Esophagus mucosa (tissue), 1 donor: ENCODE results near the gene SAMM50. TPM values are rescaled to one million over a fixed set of nuclear protein-coding genes. Genes with fewer than 3 reads are reported as not detected.

Source experiments
- ATAC-seq: fragments of 200-7000 bp; cut with Tn5 transposase; one replicate; pipeline ENCODE4 v1.9.1; 2020
- total RNA-seq: library from RNA; stranded (reverse); gene quantifications from one replicate; pipeline ENCODE4 v1.2.4, GENCODE V29; 2023
- donor health status: DM: yes; HTN: yes; CAD: no.

Gene SAMM50
- total RNA-seq, 1 donor from 2014 or later = 37.2 TPM

DNA sequence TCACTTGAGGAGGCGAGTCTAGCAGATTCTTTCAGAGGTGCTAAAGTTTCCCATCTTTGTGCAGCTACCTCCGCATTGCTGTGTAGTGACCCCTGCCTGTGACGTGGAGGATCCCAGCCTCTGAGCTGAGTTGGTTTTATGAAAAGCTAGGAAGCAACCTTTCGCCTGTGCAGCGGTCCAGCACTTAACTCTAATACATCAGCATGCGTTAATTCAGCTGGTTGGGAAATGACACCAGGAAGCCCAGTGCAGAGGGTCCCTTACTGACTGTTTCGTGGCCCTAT, 8.9 kb upstream of the SAMM50 start:
- no peak for ATAC-seq

DNA sequence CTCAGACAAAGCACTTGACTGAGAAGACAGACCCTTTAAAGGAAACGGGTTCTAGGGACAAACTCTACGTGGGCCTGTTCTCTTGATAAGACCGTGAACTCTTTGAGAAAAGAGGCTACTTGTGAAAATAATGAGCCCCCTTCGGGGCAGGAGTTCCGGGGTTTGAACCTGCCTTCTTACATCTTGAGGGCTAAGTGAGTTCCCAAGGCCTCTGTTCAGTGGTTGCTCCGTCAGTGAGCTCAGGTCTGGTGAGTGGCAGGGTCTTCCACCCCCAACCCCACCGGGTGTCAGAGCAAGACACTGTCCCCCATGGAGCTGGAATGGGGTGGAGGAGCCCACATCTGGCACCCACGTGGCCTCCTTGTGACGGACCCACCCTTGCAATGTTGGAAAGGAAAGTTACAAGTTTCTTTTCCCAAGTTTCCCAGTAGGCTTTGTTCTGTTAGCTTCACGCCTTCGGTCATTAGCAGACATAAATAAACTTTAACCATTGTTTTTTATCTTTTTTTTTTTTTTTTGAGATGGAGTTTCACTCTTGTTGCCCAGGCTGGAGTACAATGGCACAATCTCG, 6.3 kb upstream of the SAMM50 start:
- no peak for ATAC-seq

DNA sequence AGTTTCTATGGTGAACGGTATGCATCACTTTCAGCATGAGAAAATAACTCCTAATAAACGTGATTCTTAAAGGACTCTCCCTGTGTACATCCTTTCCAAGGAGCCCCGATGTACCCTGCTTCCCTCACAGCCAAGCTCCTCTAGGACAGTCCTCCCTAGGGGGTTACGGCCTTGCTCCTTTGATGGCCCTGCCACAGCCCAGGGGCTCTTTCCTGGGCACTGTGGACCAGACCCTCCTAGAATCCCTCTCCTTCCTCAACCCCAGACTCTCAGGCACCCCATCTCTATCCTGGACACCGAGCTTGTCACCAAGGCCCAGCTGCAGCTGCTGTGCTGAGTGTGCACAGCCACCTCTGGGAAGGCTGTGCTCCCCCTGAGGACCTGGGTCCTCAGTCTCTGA, 3.9 kb upstream of the SAMM50 start:
- no peak for ATAC-seq

DNA sequence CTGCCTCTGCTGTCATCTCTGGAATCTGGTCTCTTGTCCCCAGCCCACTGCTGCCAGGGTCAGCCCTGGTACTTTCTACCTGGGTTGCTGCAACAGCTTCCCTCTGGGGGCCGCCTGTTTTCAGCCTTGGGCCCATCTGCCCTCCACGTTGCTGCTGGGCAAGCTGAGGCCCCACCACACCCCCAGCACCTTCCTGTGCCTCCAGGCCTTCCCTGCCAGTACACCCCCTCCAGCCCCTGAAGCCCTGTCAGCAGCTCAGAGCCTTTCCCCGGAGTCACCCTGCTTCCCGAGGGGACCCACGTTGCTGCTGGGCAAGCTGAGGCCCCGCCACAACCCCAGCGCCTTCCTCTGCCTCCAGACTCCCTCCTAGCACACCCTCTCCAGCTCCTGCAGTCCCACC, 3.3 kb upstream of the SAMM50 start:
- ATAC-seq = no peak

DNA sequence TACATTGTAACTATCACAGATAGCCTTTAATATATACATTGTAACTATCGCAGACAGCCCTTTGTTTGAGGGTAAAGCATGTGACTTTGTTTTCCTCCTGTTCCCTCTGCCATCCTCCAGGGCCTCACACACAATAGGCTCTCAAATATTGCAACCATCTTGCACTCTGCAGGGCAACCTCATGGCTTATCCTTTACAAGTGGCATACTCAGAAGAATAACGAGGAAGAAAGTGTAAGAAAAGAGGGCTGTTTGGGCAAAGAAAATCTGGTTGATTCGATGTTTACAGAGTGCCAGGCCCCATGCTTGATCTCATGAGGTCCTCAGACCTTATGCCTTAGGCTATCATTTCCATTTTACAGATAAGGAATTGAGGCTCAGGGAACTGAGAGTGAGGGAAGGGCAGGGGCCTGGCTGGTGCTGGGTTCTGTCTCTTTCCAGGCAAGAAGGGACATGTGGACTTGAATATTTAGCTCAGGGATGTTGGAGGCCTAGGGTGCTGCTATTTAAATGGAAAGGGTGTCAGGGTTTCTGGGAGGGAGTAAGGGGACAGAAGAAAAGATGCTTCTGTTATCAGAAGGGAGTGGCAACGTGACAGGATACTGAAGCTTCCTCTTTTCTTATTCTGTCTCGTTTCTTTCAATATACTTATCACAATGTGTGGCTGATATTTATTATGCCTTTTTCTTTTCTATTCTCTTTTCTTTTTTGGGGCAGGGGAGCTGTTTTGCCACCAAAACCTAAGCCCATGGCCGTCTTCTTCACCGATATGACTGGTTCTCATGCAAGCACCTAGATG, 1.1 kb upstream of the SAMM50 start:
- ATAC-seq = no peak

DNA sequence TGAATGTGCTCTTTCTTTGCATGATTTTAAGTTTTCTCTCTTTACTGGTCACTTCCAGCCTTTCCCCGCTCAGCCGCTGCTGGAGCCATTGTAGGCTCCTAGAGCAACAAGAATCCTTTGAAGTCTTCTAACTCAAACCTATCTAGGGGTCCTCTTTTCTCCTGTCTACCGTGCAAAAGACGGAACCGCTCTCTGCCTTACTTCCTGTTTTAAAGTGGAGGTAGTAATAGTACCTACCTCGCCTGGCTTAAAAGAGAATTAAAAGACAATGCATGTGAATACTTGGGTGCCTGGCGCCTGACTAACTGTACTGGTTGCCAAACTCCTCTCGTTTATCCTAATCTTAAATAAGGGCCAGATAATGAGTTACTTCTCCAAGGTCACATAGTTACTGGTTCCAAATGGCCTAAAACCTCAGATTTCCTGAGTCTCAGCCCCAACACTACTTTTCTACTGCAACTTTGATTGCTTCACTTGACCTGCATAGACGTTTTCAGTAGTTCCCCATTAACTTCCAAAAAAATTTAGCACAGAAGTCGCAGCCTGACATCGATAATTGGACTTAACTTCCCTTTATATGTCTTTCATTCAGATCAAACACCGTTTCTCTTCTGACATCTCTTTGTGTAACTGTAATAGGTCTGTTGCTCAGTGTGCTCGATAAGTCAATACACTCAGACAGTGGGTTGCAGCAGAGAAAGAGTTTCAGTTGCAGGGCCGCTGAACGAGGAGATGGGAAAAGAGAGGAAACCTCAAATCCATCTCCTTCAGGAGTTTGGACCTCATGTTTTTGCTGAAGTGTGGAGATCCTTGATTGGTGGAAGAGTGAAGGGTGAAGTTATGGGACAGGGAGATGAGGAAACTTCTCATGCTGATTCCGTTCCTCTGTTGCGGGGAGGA, 891 bp downstream of the SAMM50 start:
- peak; percentile 58 for ATAC-seq

DNA sequence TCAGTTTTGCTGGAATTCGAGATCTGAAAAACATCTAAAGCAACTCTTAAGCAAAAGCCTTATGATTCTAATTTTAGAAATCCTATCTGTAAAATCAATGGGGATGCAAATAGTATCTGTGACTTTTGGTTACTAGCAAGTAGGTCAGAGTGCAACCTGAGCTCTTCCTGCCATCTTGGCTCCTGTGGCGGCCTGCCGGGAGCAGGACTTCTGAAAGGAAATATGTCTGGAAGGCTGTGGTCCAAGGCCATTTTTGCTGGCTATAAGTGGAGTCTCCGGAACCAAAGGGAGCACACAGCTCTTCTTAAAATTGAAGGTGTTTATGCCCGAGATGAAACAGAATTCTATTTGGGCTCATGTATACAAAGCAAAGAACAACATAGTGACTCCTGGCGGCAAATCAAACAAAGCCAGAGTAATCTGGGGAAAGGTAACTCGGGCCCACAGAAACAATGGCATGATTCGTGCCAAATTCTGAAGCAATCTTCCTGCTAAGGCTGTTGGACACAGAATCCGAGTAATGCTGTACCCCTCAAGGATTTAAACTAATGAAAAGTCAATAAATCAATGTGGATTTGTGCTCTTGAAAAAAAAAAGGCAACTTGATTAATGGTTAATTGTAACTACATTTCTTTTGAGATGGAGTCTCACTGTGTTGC, 1.7 kb downstream of the SAMM50 start:
- ATAC-seq = no peak

DNA sequence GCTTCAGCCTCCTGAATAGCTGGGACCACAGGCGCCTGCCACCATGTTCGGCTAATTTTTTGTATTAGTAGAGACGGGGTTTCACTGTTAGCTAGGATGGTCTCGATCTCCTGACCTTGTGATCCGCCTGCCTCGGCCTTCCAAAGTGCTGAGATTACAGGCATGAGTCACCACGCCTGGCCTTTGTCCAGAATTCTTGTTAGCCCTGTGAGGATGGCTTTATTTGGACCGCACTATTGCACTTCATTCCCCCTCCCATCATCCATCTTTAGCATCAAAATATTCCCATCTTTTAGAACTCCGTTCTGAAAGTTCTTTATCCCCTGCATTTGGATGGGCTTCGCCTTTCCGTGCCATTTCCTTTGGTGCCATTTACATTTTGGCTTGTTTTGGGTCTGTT, 2.6 kb downstream of the SAMM50 start:
- no peak for ATAC-seq

DNA sequence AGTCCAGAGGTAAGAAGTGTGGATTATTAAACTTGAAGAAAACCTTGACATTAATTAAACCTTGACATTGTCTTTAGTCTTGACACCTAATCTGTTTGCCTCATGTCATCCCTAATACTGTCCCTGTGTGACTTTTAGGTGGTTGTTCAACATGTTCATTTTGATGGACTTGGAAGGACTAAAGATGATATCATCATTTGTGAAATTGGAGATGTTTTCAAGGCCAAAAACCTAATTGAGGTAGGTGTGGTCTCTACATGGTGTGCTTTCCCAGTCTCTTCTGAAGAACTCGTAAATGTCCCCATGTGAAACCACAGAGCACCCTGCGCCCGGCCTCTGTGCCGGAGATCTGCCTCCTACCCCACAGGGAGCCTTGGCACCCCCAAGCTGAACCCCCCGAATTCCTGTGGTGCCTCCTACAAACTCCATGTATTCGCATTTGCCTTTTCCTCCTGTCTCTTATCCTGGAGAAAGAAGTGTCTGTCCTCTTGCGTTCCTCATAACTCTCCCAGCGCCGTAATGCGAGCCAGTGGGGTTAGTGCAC, 9.1 kb downstream of the SAMM50 start:
- ATAC-seq = no peak

DNA sequence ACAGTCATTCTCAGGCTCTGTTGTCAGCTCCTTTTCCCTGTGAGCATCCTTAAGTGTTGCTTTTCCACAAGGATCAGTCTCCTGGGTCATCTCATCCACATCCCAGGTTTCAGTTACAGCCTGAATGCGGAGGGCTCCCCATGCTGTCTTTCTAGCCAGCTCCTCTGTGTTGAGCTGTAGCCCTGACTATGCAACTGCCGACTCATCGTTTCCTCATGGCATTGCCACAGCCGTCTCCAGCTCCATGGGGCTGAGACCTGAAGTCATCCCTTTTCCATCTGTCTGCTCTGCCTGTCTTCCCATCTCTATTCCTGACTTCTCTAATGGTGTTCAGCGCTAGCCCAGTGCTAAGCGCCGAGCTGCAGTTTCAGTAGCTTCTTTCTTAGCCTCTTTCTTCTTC, 11.8 kb downstream of the SAMM50 start:
- ATAC-seq = no peak

DNA sequence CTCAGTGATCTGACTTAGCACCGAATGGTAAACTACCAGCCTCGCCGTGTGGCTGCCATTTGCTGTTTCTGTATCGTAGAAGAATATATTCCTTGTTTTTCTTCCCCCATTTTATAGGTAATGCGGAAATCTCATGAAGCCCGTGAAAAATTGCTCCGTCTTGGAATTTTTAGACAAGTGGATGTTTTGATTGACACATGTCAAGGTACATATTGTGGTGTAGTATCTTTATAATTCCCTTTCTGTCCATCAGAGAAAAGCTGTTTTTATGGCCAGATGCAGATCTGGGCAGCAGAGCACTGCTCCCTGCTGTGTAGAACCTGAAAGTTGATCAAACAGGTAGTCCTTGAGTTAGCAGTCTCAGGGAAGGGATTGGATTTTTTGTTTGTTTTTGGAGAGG, 13.4 kb downstream of the SAMM50 start:
- no peak for ATAC-seq

DNA sequence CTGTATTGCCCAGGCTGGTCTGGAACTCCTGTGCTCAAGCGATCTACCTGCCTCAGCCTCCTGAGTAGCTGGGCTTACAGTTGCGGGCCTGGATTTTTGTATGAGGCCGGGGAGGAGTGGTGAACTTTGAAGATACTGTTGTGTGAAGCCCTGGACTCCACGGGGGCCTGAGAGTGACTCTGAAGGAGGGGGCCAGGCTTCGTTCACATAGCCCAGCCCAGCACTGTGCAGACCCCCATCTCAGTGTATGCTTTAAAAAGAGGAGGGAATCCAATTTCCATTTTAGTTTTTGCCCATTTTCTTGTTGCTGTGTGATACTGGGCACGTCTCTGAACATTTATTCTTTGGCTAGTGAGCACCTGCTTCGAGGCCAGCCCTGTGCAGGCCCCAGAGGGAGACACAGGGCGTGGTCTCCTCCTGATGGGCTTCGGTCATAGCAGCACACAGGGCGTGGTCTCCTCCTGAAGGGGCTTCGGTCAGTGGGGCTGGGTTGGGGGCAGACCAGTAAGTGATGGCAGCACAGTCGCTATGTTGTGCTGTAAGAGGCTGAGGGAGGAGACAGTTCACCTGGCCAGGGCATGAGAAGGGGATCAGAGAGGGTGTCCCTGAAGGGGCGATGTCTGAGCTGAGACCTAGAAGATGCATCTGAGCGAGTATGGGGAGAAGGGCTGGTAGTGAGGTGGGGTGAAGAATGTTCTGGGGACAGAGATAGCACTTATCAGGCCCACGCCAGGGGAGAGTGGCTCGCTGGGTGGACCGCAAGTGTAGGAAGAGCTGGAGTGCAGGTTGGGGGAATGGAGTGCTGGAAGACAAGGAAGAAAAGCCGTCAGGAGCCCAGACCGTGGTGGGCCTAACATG, 14.0 kb downstream of the SAMM50 start:
- no peak for ATAC-seq

DNA sequence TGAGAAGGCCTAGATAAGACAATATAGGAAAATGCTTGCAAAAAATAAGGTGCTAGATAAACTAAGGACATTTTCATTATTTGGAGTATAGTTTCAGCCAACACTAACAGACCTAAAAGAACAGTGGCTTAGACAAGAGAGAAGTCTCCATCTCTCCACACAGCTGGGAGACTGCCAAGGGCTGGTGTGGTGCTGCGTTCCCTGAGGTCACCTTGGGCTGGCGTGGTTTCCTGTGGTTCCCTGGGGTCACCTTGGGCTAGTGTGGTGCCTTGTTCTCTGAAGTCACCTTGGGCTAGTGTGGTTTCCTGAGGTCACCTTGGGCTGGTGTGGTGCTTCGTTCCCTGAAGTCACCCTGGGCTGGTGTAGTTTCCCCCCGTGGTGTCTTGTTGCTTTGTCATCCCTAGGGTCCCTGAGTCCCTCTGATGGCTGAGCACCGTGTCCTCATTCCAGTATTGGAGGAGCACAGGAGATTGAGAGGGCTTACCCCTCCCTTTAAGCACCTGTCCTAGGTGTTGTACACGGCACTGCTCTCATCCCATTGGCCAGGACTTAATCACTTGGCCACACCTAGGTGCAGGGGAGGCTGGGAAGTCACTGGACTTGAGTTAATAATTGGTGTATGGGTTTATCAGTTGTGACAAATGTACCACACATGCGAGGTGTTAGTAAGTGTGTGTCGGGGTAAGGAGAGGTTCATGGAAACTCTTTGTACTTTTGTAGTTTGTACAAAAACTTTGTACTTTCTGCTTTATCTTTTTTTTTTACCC, 14.9 kb downstream of the SAMM50 start:
- no peak for ATAC-seq

DNA sequence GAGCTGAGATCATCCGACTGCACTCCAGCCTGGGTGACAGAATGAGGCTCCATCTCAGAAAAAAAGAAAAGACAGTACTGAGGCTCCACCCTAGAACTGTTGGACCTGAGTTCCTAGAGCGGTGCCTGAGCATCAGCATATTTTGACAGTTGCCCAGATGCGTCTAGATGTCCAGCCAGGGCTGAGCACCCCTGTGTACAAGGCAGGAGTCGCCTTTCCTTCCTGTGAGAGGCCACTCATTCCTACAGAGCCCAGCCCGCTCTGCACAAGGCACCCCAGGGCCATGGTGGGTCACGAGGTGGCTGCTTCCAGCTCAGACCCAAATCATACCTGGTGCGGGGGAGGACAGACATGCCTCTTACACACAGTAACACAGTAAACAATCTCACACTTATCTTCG, 15.9 kb downstream of the SAMM50 start:
- ATAC-seq = no peak

DNA sequence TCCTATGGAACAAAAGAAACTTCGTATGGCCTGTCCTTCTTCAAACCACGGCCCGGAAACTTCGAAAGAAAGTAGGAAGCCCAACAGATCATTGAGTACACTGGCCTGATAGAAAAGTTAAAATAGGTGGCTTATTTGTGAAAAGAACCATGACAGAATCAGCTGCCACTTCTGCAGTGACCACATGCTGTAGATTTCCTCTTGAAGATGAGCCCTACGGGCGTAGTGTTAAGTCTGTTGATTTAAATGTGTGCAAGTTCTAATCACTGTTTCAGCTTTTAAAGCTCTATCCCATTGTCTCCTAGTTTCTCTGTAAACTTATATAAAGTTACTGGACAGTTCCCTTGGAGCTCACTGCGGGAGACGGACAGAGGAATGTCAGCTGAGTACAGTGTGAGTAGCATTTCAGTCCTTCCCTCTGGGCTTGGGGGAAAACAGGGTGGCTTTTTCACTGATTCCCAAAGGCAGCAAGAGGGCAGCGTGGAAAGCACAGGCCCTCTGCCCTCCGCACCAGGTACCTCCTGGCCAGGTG, 17.8 kb downstream of the SAMM50 start:
- no peak for ATAC-seq

DNA sequence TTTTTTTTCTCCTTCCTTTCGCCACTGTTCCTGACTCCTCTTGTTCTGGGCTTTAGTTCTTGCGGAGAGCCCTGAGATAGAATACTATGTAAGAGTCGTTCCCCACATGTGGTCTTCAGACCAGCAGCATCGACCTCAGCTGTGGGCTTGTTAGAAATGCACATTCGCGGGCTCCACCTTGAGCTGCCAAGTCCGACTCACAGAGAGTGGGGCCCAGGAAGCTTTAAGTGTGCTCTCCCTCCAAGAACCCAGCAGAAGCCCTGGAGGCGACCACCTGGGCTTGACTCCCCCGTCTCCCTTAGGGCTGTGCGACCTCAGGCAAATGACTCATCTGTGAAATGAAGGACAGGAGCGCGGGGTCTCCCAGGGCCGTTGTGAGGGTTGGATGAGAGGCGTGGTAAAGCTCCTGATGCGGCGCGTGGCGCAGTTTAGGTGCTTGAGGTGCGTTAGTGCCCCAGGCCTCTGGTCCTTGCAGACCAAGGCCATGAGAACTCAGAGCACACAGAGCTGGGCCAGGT, 18.8 kb downstream of the SAMM50 start:
- no peak for ATAC-seq

DNA sequence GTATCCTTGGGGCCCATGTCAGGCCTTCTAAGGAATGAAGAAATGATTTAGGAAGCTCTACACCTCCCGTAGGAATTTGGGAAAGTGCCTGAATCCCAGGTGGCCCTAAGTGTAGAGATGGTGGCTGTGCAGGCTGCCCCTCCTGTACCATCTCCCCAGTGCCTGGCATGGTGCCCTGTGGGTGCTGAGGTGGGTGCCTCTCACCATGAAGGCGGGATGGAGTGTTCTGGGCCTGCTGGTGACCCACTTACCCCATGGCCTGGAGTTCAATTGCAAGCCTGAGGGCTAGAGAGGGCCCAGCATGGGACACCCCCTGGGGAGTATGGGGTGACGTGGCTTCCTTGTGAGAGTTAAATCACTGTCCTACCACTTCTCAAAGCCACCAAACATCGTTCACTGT, 19.8 kb downstream of the SAMM50 start:
- ATAC-seq = no peak

DNA sequence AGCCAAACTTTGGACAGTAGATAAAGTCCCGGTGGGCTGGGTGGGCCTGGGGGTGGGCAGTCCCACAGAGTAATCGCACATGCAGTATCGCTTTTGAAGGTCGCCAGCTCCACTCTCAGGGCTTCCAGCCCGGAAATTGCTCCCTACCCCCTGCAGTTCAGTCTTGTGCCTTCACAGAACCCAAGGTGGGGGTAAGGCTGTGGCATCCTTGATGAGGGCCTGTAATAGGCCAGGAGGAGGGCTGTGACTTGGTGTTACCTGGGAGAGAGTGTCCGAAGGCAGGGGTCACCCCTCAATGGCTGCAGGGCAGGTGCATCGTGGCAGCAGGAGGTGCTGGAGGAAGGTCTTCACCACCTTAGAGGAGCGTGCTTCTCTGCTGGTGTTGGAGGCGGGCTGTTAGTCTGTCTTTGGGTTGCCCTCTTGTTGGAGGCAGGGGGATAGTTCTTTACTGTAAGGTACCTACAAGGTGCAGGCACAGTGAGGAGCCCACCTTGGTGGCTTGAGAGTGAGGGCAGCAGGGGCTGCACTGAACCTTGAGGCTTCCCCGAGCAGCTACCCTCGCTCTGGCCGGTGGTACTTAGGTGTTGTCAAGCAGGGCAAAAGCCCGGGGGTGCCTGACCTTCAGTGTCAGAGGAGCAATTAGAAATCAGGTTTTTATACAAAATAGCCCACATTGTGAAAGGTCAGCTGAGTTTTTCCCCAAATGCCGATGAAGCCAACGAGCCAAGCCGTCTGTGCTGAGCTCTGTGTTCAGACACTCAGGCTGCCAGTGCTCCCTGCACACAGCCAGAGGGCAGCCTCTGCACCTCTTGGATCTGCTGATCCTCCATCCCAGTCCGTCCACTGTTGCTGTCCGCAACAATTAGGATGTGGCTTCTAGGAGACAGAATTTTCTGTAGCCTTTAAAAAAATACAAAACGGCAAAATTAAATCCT, 21.9 kb downstream of the SAMM50 start:
- no peak for ATAC-seq

DNA sequence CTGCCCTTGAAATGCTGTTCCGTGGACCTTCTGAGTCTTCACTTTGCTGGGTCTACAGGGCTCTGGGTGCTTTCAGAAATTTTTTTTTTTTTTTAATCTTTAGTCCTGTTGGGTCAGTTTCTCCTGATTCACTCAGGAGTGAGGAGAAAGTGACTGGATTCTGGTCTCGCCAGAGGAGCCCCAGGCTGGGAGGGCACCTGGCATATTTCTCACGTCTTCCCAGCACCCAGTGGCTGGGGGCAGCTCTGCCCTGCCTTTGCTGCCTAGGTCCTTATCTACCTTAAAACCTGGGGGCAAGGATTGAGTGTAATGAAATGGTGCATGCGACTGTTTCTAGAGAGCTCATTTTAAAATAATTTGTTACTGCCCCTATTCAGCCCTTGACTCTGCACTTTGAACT, 23.3 kb downstream of the SAMM50 start:
- ATAC-seq = no peak

DNA sequence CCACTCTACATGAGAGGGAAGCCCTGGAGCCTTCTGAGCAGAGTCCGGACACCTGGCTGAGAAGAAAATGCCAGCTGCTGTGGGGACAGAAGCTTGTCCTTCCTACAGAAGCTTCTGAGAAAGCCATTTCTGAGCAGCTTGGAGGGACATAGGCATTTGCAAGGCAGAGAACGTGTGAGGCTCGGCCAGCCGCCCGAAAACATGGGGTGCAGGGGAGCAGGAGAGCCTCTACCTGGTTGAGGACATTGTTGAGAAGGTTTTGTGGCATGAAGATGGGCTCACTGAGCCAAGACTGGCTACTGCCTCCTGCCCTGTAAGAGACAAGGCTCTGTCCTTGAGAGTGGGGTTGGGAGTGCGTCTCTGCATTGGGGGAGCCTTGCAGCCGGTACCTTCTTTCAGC, 25.3 kb downstream of the SAMM50 start:
- ATAC-seq = no peak
